T-helper 2 cell treated with Interferon-gamma antibody and Interleukin-4, amounts not matched to agents 100 ng/mL and 5 ng/mL, for 36 hours (primary cell): Measurements from ENCODE around the gene RAVER2. TPM values are rescaled to one million over a fixed set of nuclear protein-coding genes. Genes with fewer than 3 reads are reported as not detected.

ENCODE experiments used
- intact Hi-C: fragments of 100-400 bp; cut with micrococcal nuclease; formaldehyde crosslinking; loops from one replicate; pipeline ENCODE4 v1.15.1; 2023
- total RNA-seq: library from RNA; stranded (reverse); gene quantifications from 2 replicates; pipeline ENCODE4 v1.2.3, GENCODE V29; 2022

Gene RAVER2
- total RNA-seq, 1 donor from 2014 or later: 0.70 TPM

DNA sequence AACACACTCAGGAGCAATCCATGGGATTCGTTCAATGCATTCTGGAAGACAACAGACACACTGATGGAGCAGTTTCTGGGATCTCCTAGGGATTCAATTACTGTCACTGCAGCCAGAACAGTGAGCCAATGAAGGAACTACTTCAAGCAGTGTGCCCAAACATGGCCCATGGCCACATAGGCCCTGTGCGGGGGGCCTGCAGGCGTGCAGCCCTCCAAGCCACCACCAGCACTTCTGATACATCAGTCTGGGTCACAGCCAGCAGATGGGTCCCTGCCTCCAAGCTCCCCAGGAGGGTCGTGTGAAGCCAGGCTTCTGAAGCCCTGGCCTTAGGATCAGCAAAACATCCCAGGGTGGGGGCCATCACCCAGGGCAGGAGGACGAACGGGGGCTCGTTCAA, 99.3 kb downstream of the RAVER2 start:
- intact Hi-C loops: no loop called here

GRCh38 chr1:64844609-64845008, 99.7 kb downstream of the RAVER2 start:
- intact Hi-C loops: no loop called here

GRCh38 chr1:64845831-64846425, 101.1 kb downstream of the RAVER2 start:
- intact Hi-C loops: no loop called here

DNA sequence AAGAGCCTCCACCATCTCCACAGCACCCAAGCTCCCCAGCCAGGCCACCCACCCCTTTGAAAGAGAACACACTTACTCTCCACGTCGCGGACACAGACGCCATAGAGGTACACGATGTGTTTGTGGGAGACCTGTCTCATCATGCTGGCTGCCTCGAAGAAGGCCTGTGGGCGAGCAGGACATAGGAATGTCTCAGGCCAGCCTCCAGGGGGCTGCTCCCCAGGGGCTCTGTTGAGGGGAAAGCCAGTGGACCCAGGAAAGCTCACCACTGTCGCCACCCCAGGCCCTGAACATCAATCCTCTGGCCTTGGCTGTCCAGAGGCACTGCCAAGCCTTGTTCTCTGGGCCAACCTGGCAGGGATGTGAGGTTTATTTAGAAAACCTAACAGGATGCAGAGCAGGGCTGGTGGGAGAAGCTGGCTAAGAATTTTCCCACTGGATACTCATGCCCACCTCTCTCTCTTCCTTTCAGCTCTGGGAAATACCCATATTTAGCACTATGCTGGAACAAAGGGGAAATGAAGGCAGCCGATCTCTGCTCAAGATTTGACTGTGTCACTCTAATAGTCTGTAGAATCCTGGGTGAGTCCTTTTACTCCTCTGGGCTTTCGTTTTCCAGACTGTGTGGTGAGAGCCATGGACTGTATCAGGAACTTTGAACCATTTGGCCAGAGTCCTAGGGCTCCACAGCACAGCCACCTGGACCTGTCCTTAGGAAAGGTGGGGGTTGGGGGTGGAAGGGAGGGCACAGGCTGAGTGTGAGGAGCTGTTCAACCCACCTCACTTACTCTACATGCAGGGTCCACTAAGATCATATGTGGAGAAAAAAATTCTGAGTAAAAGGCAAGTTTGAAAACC, 101.9 kb downstream of the RAVER2 start:
- intact Hi-C loops: no loop called here

DNA sequence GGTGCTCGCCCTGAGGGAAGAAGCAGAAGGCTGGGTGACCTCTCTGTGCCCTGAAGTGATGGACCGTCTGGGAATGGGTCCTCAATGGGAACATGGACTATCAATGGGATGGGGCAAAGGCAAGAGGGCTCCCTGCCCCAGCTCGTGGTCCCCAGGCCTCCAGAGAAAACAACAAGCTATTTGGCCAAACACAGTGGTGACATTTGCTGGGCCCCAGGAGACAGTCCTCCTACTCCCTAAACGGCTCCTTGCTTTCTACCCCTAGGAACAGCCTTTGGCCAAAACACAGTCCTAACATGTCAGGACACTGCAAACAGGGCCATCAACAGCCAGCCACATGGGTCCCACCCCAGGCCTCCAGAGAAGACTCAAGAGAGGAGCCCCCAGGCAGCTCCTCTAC, 102.8 kb downstream of the RAVER2 start:
- intact Hi-C loops: no loop called here

DNA sequence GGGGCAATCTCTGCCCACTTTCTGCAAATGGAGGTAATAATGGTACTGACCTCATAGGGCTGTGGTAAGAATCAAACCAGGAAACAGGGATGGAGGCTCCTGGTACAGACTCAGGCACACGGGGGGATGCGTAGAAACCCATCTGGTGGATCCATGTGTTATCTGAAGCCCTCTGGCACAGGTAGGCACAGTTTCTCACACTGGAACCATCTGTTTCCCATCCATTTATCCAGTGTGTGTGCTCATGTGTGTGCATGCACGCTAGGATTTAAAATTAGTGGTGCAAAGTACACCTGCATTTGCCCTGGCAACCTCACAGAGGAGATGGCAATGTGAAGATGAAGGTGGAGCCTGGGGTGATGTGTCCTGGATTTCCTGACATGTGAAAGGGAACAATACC, 103.3 kb downstream of the RAVER2 start:
- intact Hi-C loops: no loop called here

DNA sequence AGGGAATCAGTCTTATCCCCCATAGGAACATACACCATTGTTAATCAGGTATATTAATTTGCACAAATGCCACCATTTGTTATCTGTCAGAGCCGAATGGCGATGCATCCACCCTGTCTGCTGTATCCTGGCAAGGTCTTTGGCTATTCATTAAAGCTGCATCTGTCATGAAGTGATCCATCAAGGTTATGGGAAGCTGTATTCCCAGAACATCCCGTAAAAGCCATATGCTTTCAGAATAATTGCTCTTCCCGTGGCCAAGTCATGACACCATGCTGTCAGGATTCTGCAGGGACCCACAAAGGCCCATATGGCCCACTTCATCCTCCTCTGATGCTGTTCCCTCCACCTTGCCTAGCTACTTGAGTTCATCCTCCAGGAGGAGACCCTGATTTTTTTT, 103.9 kb downstream of the RAVER2 start:
- intact Hi-C loops: no loop called here

- intact Hi-C loops: no loop called here
Observed at GRCh38 chr1:64849942-64850341, 105.1 kb downstream of the RAVER2 start.

DNA sequence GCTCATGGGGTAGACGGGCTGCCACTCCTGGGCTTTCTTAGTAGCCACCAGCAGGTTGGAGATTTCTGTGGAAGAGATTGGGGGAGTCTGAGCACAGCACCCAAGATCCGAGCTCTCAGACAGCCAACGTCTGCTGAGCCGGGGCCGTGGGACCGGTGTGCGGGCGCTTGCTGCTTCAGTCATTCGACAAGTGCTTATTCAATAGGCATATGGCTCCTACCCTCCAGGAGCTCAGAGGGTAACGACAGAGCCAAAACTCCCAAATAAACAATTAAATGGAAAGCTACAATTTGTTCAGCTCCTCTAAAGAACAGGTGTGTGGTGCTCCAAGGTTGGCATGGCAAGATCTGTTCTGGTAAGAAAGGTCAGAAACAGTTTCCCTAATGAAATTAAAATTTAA, 106.0 kb downstream of the RAVER2 start:
- intact Hi-C loops: no loop called here

GRCh38 chr1:64851664-64852063, 106.8 kb downstream of the RAVER2 start:
- intact Hi-C loops: no loop called here

DNA sequence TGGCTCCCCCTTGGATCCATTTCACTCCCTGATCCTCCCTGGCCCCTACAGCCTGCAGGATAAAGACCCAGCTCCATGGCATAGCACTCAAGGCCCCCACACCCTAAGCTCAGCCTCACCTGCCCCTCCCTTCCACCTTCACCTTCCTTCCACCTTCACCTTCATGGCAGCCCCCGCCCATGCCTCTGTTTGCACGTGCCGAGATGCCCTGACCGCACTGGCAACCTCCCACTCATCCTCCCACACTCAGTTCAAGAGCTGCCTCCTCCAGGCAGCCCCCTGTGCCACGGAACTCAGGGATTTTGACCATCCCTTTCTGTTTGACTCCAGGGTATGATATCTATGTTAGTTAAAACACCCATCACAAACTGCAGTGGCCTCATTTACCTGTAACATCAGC, 109.8 kb downstream of the RAVER2 start:
- intact Hi-C loops: no loop called here

GRCh38 chr1:64855557-64855956, 110.7 kb downstream of the RAVER2 start:
- intact Hi-C loops: no loop called here

- intact Hi-C loops: no loop called here
Observed at GRCh38 chr1:64856553-64856952, 111.7 kb downstream of the RAVER2 start.

GRCh38 chr1:64857347-64857746, 112.5 kb downstream of the RAVER2 start:
- intact Hi-C loops: no loop called here

- intact Hi-C loops: loop anchor here (5.0 kb wide), 1 partner anchor 181 kb away; no protein-coding TSS in a partner anchor
Observed at GRCh38 chr1:64861611-64862010, 116.7 kb downstream of the RAVER2 start.

- intact Hi-C loops: loop anchor here (1.0 to 5.0 kb wide), 2 partner anchors 101 to 178 kb away; no protein-coding TSS in a partner anchor
Observed at GRCh38 chr1:64864018-64864940, 119.4 kb downstream of the RAVER2 start.

GRCh38 chr1:64865105-64865757, 120.4 kb downstream of the RAVER2 start:
- intact Hi-C loops: no loop called here

GRCh38 chr1:64866689-64867088, 121.8 kb downstream of the RAVER2 start:
- intact Hi-C loops: no loop called here

DNA sequence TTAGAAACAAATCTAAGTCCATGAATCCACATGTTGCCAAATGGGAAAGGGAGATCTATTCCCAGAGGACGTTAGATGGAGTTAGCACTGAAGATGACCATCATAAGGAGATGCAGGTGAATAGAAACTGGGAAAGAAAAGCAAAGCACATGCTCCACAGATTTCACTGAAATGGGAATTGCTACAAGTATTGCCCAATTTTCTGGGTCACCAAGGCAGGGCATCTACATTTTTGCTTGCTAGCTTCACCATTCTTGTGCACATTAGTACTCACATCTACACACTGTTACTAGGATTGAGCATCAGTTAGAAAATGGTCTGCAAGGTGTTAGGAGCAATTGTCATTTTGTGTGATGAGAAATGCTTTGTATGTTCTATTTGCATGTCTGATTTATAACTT, 122.4 kb downstream of the RAVER2 start:
- intact Hi-C loops: no loop called here

DNA sequence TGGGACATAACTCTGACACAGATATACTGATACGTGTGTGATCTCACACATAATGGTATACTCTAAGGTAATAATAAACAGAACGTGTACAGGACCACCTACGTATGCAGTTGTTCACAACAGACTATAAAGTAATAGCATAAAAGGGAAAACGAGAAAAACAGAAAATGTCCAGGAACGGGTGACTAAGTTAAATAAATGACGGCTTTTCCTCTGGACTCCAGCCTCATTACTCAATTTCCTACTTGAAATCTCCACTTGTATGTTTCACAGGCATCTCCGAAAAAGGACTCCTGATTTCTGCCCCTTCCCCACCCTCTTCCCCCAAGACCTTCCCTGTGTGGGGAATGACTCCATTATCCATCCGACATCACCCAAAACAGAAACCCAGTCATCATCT, 126.4 kb downstream of the RAVER2 start:
- intact Hi-C loops: no loop called here

- intact Hi-C loops: no loop called here
Observed at GRCh38 chr1:64872067-64872466, 127.2 kb downstream of the RAVER2 start.
